Measurements from ENCODE around the gene MYL5.
"Not testable (repeated sequence)": the region's sequence is repeated elsewhere in the genome, so short reads cannot be mapped to it uniquely, and the experiment has no call there.

The MYL5 gene

GRCh38 chr4:657834-658667, 16.3 kb upstream of the MYL5 start:
- DNase-seq = no peak

- no peak for DNase-seq
Observed at GRCh38 chr4:658681-659667, 15.4 kb upstream of the MYL5 start.

GRCh38 chr4:659851-660250, 14.5 kb upstream of the MYL5 start:
- DNase-seq = no peak

- no peak for DNase-seq
Observed at GRCh38 chr4:660401-660800, 13.9 kb upstream of the MYL5 start.

GRCh38 chr4:661231-661630, 13.1 kb upstream of the MYL5 start:
- DNase-seq = no peak

- DNase-seq = no peak
Observed at GRCh38 chr4:661881-662761, 12.2 kb upstream of the MYL5 start.

GRCh38 chr4:663046-663437, 11.3 kb upstream of the MYL5 start:
- no peak for DNase-seq

GRCh38 chr4:663438-664428, 10.6 kb upstream of the MYL5 start:
- peak; percentile 91 for DNase-seq

GRCh38 chr4:664713-665231, 9.6 kb upstream of the MYL5 start:
- no peak for DNase-seq

GRCh38 chr4:665381-665750, 9.0 kb upstream of the MYL5 start:
- DNase-seq = no peak

- no peak for DNase-seq
Observed at GRCh38 chr4:665751-666435, 8.4 kb upstream of the MYL5 start.

- DNase-seq = no peak
Observed at GRCh38 chr4:666436-666810, 7.9 kb upstream of the MYL5 start.

GRCh38 chr4:666822-667544, 7.4 kb upstream of the MYL5 start:
- DNase-seq = no peak

GRCh38 chr4:667545-667925, 6.8 kb upstream of the MYL5 start:
- no peak for DNase-seq

GRCh38 chr4:668219-668618, 6.1 kb upstream of the MYL5 start:
- DNase-seq = not testable (repeated sequence)

GRCh38 chr4:669806-670559, 4.4 kb upstream of the MYL5 start:
- DNase-seq = peak; percentile 79

GRCh38 chr4:671769-672168, 2.6 kb upstream of the MYL5 start:
- no peak for DNase-seq

- no peak for DNase-seq
Observed at GRCh38 chr4:673349-674091, 822 bp upstream of the MYL5 start.
